ENCODE data around the gene DDX11.
"Not testable (repeated sequence)": the region's sequence is repeated elsewhere in the genome, so short reads cannot be mapped to it uniquely, and the experiment has no call there.

Gene DDX11

GRCh38 chr12:31073527-31074332 is at the start of gene DDX11:
Gene DDX11, plus strand, starts transcription at chr12:31073860. Its CDS starts 4,534 bp downstream, at chr12:31078394.
- DNase-seq (ENCODE audit: low read depth, low spot score), result not testable (repeated sequence)

GRCh38 chr12:31026202-31026601 is 47.5 kb upstream of the DDX11 start:
- no peak for DNase-seq (ENCODE audit: low read depth, low spot score)

- not testable (repeated sequence) for DNase-seq (ENCODE audit: low read depth, low spot score)
These were observed 46.7 kb upstream of the DDX11 start for GRCh38 chr12:31027006-31027405.

GRCh38 chr12:31029468-31029867 is 44.2 kb upstream of the DDX11 start:
- no peak for DNase-seq (ENCODE audit: low read depth, low spot score)

- DNase-seq (ENCODE audit: low read depth, low spot score), result no peak
These were observed 43.6 kb upstream of the DDX11 start for GRCh38 chr12:31029916-31030562.

GRCh38 chr12:31031951-31032335 is 41.7 kb upstream of the DDX11 start:
- no peak for DNase-seq (ENCODE audit: low read depth, low spot score)

GRCh38 chr12:31033146-31033545 is 40.5 kb upstream of the DDX11 start:
- no peak for DNase-seq (ENCODE audit: low read depth, low spot score)

- no peak for DNase-seq (ENCODE audit: low read depth, low spot score)
These were observed 40.0 kb upstream of the DDX11 start for GRCh38 chr12:31033681-31034080.

- DNase-seq (ENCODE audit: low read depth, low spot score), result no peak
These were observed 39.3 kb upstream of the DDX11 start for GRCh38 chr12:31034372-31034771.

GRCh38 chr12:31035226-31035625 is 38.4 kb upstream of the DDX11 start:
- DNase-seq (ENCODE audit: low read depth, low spot score), result no peak

GRCh38 chr12:31035967-31036665 is 37.5 kb upstream of the DDX11 start:
- DNase-seq (ENCODE audit: low read depth, low spot score), result no peak

GRCh38 chr12:31037028-31037427 is 36.6 kb upstream of the DDX11 start:
- no peak for DNase-seq (ENCODE audit: low read depth, low spot score)

GRCh38 chr12:31037931-31038330 is 35.7 kb upstream of the DDX11 start:
- no peak for DNase-seq (ENCODE audit: low read depth, low spot score)

- DNase-seq (ENCODE audit: low read depth, low spot score), result no peak
These were observed 32.6 kb upstream of the DDX11 start for GRCh38 chr12:31041033-31041564.

GRCh38 chr12:31050143-31050542 is 23.5 kb upstream of the DDX11 start:
- not testable (repeated sequence) for DNase-seq (ENCODE audit: low read depth, low spot score)

GRCh38 chr12:31050548-31050947 is 23.1 kb upstream of the DDX11 start:
- not testable (repeated sequence) for DNase-seq (ENCODE audit: low read depth, low spot score)

GRCh38 chr12:31051692-31052091 is 22.0 kb upstream of the DDX11 start:
- DNase-seq (ENCODE audit: low read depth, low spot score), result not testable (repeated sequence)

- not testable (repeated sequence) for DNase-seq (ENCODE audit: low read depth, low spot score)
These were observed 21.5 kb upstream of the DDX11 start for GRCh38 chr12:31052121-31052520.

- DNase-seq (ENCODE audit: low read depth, low spot score), result not testable (repeated sequence)
These were observed 20.8 kb upstream of the DDX11 start for GRCh38 chr12:31052666-31053439.

GRCh38 chr12:31053944-31054343 is 19.7 kb upstream of the DDX11 start:
- DNase-seq (ENCODE audit: low read depth, low spot score), result not testable (repeated sequence)

- no peak for DNase-seq (ENCODE audit: low read depth, low spot score)
These were observed 16.0 kb upstream of the DDX11 start for GRCh38 chr12:31057671-31058070.
